HCT116 (cell line): ENCODE results near the gene SEPTIN6. TPM values are rescaled to one million over a fixed set of nuclear protein-coding genes. Genes with fewer than 3 reads are reported as not detected.

Experiments used
- ATAC-seq: fragments of 200-7000 bp; cut with Tn5 transposase; 2 replicates; pipeline ENCODE4 v1.9.1; 2020; ENCODE audit warnings: mild to moderate bottlenecking, moderate library complexity
- BruUV-seq: library from RNA; stranded (reverse); fragments of 400-500 nt; replicated peaks from 2 replicates; lab custom pipeline; 2021; lab: Mats Ljungman, UMichigan
- CTCF ChIA-PET: fragments of 300-600 bp; sonication (Branson Sonifier 250); formaldehyde crosslinking; loops from one replicate; lab custom pipeline; 2021; ENCODE audit warnings: antibody characterized with exemption; lab: Charles Lee
- POLR2A ChIA-PET: fragments of 300-600, 350-600 bp; sonication (Branson Sonifier 250); formaldehyde crosslinking; loops from one replicate; lab custom pipeline; 2021; ENCODE audit warnings: antibody characterized with exemption; lab: Charles Lee
- RAD21 ChIA-PET, 2 experiments: fragments of 300-600 bp; sonication (Branson Sonifier 250); formaldehyde crosslinking; loops; one replicate each; lab custom pipeline; 2023; ENCODE audit warnings: low total read pairs in 2 of 2; ENCODE audit not compliant: uncharacterized antibody in 2 of 2, unreplicated experiment in 2 of 2, low non-redundant PET in 1 of 2; lab: Charles Lee
- DNase-seq: peaks from one replicate; pipeline ENCODE4 v3.0.0-alpha.2; 2010; ENCODE audit warnings: low read depth, low spot score
- H2AFZ ChIP-seq: fragments of 200-600 bp; shearing (Covaris generic), sonication (generic); 2 replicates; pipeline ENCODE4 v1.6.1; 2017; ENCODE audit warnings: low read depth, mixed run types, mixed read lengths, antibody characterized with exemption, low read length; ENCODE audit not compliant: poor library complexity, severe bottlenecking
- H3K27ac ChIP-seq: 2 replicates; pipeline ENCODE4 v1.5.1; 2012; ENCODE audit warnings: low read depth, low read length
- H3K27me3 ChIP-seq: fragments of 200-600 bp; sonication (generic); 2 replicates; pipeline ENCODE4 v1.6.1; 2016; ENCODE audit warnings: mixed run types, low read length, mixed read lengths; ENCODE audit not compliant: insufficient read depth
- H3K36me3 ChIP-seq, 2 experiments: fragments of 200-500 bp in 1 of 2; fragments of 200-600 bp in 1 of 2; sonication (Bioruptor generic) in 1 of 2; sonication (generic) in 1 of 2; 2 replicates each; pipeline versions ENCODE4 v1.5.1 to v1.6.1; 2014 to 2016; ENCODE audit warnings: low read length in 2 of 2, inconsistent platforms in 1 of 2, mixed read lengths in 1 of 2, mixed run types in 1 of 2; ENCODE audit not compliant: insufficient read depth in 2 of 2, control insufficient read depth in 1 of 2
- H3K4me1 ChIP-seq, 2 experiments: fragments of 200-600 bp in 1 of 2; sonication (generic) in 1 of 2; 2 replicates each; pipeline versions ENCODE4 v1.5.1 to v1.6.1; 2012 to 2017; ENCODE audit warnings: low read length in 2 of 2, inconsistent platforms in 1 of 2, mild to moderate bottlenecking in 1 of 2, mixed read lengths in 1 of 2, mixed run types in 1 of 2, moderate library complexity in 1 of 2; ENCODE audit not compliant: insufficient read depth in 2 of 2, control insufficient read depth in 1 of 2
- H3K4me2 ChIP-seq: fragments of 200-600 bp; sonication (generic); 2 replicates; pipeline ENCODE4 v1.6.1; 2017; ENCODE audit warnings: mixed run types, low read length, mixed read lengths
- H3K4me3 ChIP-seq, 2 experiments: fragments of 200-600 bp in 1 of 2; sonication (generic) in 1 of 2; replicated peaks in 1 of 2; 2 replicates each; pipeline ENCODE4 v1.5.1; 2011 to 2016; ENCODE audit warnings: low read length in 2 of 2, control low read depth in 1 of 2, low read depth in 1 of 2, mild to moderate bottlenecking in 1 of 2, mixed read lengths in 1 of 2, mixed run types in 1 of 2
- H3K79me2 ChIP-seq: fragments of 200-600 bp; sonication (generic); 2 replicates; pipeline ENCODE4 v1.6.1; 2017; ENCODE audit warnings: mild to moderate bottlenecking, mixed run types, low read length, moderate library complexity, mixed read lengths; ENCODE audit not compliant: insufficient read depth
- H3K9ac ChIP-seq: fragments of 200-600 bp; sonication (generic); 2 replicates; pipeline ENCODE4 v1.6.1; 2016; ENCODE audit warnings: low read length, mixed read lengths
- H3K9me2 ChIP-seq: fragments of 200-600 bp; sonication (generic), shearing (Covaris generic); 2 replicates; pipeline ENCODE4 v1.6.1; 2017; ENCODE audit warnings: mixed run types, mild to moderate bottlenecking, moderate library complexity; ENCODE audit not compliant: insufficient read depth
- H3K9me3 ChIP-seq, 2 experiments: fragments of 200-500 bp in 1 of 2; fragments of 200-600 bp in 1 of 2; sonication (Bioruptor generic) in 1 of 2; sonication (generic) in 1 of 2; 2 replicates each; pipeline ENCODE4 v1.6.1; 2014 to 2017; ENCODE audit warnings: low read length in 2 of 2, mixed read lengths in 2 of 2, inconsistent platforms in 1 of 2, low read depth in 1 of 2, mild to moderate bottlenecking in 1 of 2, mixed run types in 1 of 2, moderate library complexity in 1 of 2; ENCODE audit not compliant: control insufficient read depth in 1 of 2, insufficient read depth in 1 of 2
- H4K20me1 ChIP-seq: fragments of 200-600 bp; sonication (generic), shearing (Covaris generic); 2 replicates; pipeline ENCODE4 v1.6.1; 2017; ENCODE audit warnings: mixed run types, mild to moderate bottlenecking, moderate library complexity; ENCODE audit not compliant: insufficient read depth
- ATF3 ChIP-seq: IDR thresholded peaks from 2 replicates; pipeline ENCODE4 v1.6.1; 2012
- FOSL1 ChIP-seq: IDR thresholded peaks from 2 replicates; pipeline ENCODE4 v1.6.1; 2012; ENCODE audit warnings: low read depth
- JUND ChIP-seq: IDR thresholded peaks from 2 replicates; pipeline ENCODE4 v1.6.1; 2012
- POLR2A ChIP-seq: IDR thresholded peaks from 2 replicates; pipeline ENCODE4 v1.7.0; 2011; ENCODE audit warnings: borderline replicate concordance; ENCODE audit not compliant: insufficient read depth, insufficient read length; ENCODE audit errors: extremely low read depth
- POLR2AphosphoS5 ChIP-seq: IDR thresholded peaks from 2 replicates; pipeline ENCODE4 v1.6.1; 2011; ENCODE audit warnings: mild to moderate bottlenecking, low read depth, low read length, moderate library complexity
- SRF ChIP-seq: IDR thresholded peaks from 2 replicates; pipeline ENCODE4 v1.6.1; 2012; ENCODE audit warnings: low read depth
- TCF7L2 ChIP-seq: IDR thresholded peaks from 2 replicates; pipeline ENCODE4 v1.7.0; 2011; ENCODE audit warnings: borderline replicate concordance, inconsistent platforms; ENCODE audit not compliant: insufficient read depth, insufficient read length; ENCODE audit errors: extremely low read depth
- ZBTB33 ChIP-seq: IDR thresholded peaks from 2 replicates; pipeline ENCODE4 v1.6.1; 2011; ENCODE audit warnings: mild to moderate bottlenecking, low read length, moderate library complexity; ENCODE audit not compliant: insufficient replicate concordance; ENCODE audit errors: extremely low read depth
- ZFX ChIP-seq: fragments of 450-650 bp; IDR thresholded peaks from 2 replicates; pipeline ENCODE4 v1.6.1; 2017
- ZNF274 ChIP-seq: fragments of 200-500 bp; sonication (Bioruptor generic); IDR thresholded peaks from 2 replicates; pipeline ENCODE4 v1.6.1; 2014; ENCODE audit warnings: mild to moderate bottlenecking, low read depth, low read length, inconsistent platforms
- intact Hi-C: fragments of 100-400 bp; cut with micrococcal nuclease; formaldehyde crosslinking; loops from 2 replicates; pipeline ENCODE4 v1.10.0; 2022
- total RNA-seq: library from RNA; stranded (reverse); gene quantifications from one replicate; pipeline ENCODE4 v1.2.1, GENCODE V29; 2021; ENCODE audit not compliant: unreplicated experiment
- TF ChIP-seq, protein P1 (sequence below), 3 experiments: fragments of 200-600 bp in 1 of 3; sonication (generic) in 1 of 3; IDR thresholded peaks in 2 of 3; conservative IDR thresholded peaks in 1 of 3; 2 replicates each; pipeline ENCODE4 v1.5.1; 2012 to 2017; ENCODE audit warnings: low read depth in 2 of 3, low read length in 2 of 3, antibody characterized with exemption in 1 of 3, borderline replicate concordance in 1 of 3, control low read depth in 1 of 3, mild to moderate bottlenecking in 1 of 3, mixed read lengths in 1 of 3, mixed run types in 1 of 3, moderate library complexity in 1 of 3; ENCODE audit not compliant: insufficient read depth in 1 of 3

Gene SEPTIN6
- total RNA-seq, 1 experiment from 2014 or later = 10.8 TPM

DNA sequence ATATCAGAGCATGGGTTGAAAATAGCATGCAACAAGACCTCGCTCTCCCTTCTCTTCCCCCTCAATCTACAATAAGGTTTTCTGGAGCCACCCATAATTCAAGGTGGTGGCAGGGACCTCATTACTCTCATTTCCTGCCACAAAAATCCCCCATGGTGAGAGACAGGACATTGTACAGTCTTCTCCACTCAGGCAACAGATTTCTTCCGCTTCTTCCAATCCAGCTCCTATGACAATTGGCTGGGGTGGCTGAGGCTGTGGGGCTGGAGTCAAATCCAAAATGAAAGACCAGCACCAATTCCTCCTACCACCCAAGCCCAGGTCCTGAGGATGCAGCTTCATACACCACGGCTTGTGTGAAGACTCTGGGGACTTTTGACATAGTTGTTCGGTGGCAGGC lies 46.5 kb downstream of the SEPTIN6 start (continued):
- TF ChIP-seq, protein P1, sequence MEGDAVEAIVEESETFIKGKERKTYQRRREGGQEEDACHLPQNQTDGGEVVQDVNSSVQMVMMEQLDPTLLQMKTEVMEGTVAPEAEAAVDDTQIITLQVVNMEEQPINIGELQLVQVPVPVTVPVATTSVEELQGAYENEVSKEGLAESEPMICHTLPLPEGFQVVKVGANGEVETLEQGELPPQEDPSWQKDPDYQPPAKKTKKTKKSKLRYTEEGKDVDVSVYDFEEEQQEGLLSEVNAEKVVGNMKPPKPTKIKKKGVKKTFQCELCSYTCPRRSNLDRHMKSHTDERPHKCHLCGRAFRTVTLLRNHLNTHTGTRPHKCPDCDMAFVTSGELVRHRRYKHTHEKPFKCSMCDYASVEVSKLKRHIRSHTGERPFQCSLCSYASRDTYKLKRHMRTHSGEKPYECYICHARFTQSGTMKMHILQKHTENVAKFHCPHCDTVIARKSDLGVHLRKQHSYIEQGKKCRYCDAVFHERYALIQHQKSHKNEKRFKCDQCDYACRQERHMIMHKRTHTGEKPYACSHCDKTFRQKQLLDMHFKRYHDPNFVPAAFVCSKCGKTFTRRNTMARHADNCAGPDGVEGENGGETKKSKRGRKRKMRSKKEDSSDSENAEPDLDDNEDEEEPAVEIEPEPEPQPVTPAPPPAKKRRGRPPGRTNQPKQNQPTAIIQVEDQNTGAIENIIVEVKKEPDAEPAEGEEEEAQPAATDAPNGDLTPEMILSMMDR (IDR thresholded peaks at IDR 0.05 in 2 of 3, conservative IDR thresholded peaks at IDR 0.05 in 1 of 3; ENCODE audit: borderline replicate concordance in 1 of 3, insufficient read depth in 1 of 3, low read depth in 2 of 3, low read length in 2 of 3) = no peak
- TF ChIP-seq ATF3 (no peak), ZFX (no peak)
- TF ChIP-seq, all 23 proteins: peak for 0

GRCh38 chrX:119643696-119644095 lies 49.3 kb downstream of the SEPTIN6 start:
- Histone ChIP-seq H3K36me3 (no peaks in the 10 kb centered on the region), H3K27ac (no peak overlapping the region), H3K79me2 (no peaks in the 10 kb centered on the region), H4K20me1 (no peaks in the 10 kb centered on the region), H3K4me2 (no peak overlapping the region), H3K9me3 (no peaks in the 10 kb centered on the region), H3K4me1 (no peaks in the 10 kb centered on the region), H2AFZ (no peak overlapping the region), H3K9ac (no peak overlapping the region), H3K27me3 (no peaks in the 10 kb centered on the region), H3K9me2 (no peaks in the 10 kb centered on the region)
- CTCF ChIA-PET = no interaction called here
- intact Hi-C loops = no loop called here
- no peak for DNase-seq
- POLR2A ChIA-PET = no interaction called here
- ATAC-seq = no peak
- BruUV-seq = no TSS peak
- TF ChIP-seq FOSL1 (no peak), POLR2AphosphoS5 (no peak), POLR2A (no peak), SRF (no peak), ZNF274 (no peak), TCF7L2 (no peak), ZBTB33 (no peak), JUND (no peak), ATF3 (no peak)
- TF ChIP-seq, protein P1 (IDR thresholded peaks at IDR 0.05 in 2 of 3, conservative IDR thresholded peaks at IDR 0.05 in 1 of 3; ENCODE audit: borderline replicate concordance in 1 of 3, insufficient read depth in 1 of 3, low read depth in 2 of 3, low read length in 2 of 3) = no peak
- TF ChIP-seq, all 23 proteins: peak for 0
- H3K4me3 ChIP-seq = no peak overlapping the region
- RAD21 ChIA-PET = no interaction called here
